Left lung (tissue), 10 donors: ENCODE results near the gene MPRIP. TPM values are rescaled to one million over a fixed set of nuclear protein-coding genes. Genes with fewer than 3 reads are reported as not detected.

Source experiments
- ATAC-seq: fragments of 200-7000 bp; cut with Tn5 transposase; one replicate; pipeline ENCODE4 v1.9.1; 2020; ENCODE audit warnings: moderate library complexity
- DNase-seq, 4 donors: peaks; one replicate each; pipeline ENCODE4 v3.0.0-alpha.2; 2013 to 2020
- H3K27ac ChIP-seq, 2 donors: fragments of 200-600 bp; sonication (generic) in 1 of 2; one replicate each; pipeline versions ENCODE4 v1.5.0 to v1.8.0; 2020 to 2021
- H3K27me3 ChIP-seq, 2 donors: fragments of 200-600 bp; sonication (generic) in 1 of 2; one replicate each; pipeline versions ENCODE4 v1.5.0 to v1.8.0; 2020 to 2021
- H3K36me3 ChIP-seq, 2 donors: fragments of 200-600 bp; sonication (generic) in 1 of 2; one replicate each; pipeline versions ENCODE4 v1.5.0 to v1.8.0; 2020 to 2021
- H3K4me1 ChIP-seq, 2 donors: fragments of 200-600 bp; one replicate each; pipeline ENCODE4 v1.8.0; 2021
- H3K4me3 ChIP-seq, 2 donors: fragments of 200-600 bp; sonication (generic) in 1 of 2; one replicate each; pipeline versions ENCODE4 v1.5.0 to v1.8.0; 2020 to 2021; ENCODE audit warnings: mild to moderate bottlenecking in 1 of 2
- H3K9me3 ChIP-seq, 2 donors: fragments of 200-600 bp; sonication (generic) in 1 of 2; one replicate each; pipeline versions ENCODE4 v1.5.0 to v1.8.0; 2020 to 2021
- intact Hi-C, 2 donors: fragments of 100-400 bp; cut with DNase I; formaldehyde crosslinking; loops; one replicate each; pipeline versions ENCODE4 v1.11.2 to v1.14.2; 2022
- polyA plus RNA-seq, 6 donors: library from polyadenylated mRNA; unstranded; fragments of 120-200 nt; gene quantifications; one replicate each; pipeline ENCODE4 v1.2.1, GENCODE V29; 2013; ENCODE audit not compliant: insufficient read length in 6 of 6
- total RNA-seq, 2 donors: library from RNA; stranded (reverse); fragmentation: NEBNext Ultra II Directional; extraction: Animal tissue kit (Norgen Biotek cat#: 25700); gene quantifications; one replicate each; pipeline ENCODE4 v1.2.1, GENCODE V29; 2021
- TF ChIP-seq, protein P1 (sequence below), 2 donors: fragments of 200-600 bp; sonication (generic) in 1 of 2; IDR thresholded peaks; one replicate each; pipeline versions ENCODE4 v1.5.0 to v1.8.0; 2021; ENCODE audit warnings: antibody characterized with exemption in 2 of 2
- donor health status: DM: no; HTN: yes; CAD: no.
- donor health status: DM: no; HTN: no; CAD: no.

The MPRIP gene
- total and polyA plus RNA-seq, 8 donors, result 221 to 338 (median 257) TPM

DNA sequence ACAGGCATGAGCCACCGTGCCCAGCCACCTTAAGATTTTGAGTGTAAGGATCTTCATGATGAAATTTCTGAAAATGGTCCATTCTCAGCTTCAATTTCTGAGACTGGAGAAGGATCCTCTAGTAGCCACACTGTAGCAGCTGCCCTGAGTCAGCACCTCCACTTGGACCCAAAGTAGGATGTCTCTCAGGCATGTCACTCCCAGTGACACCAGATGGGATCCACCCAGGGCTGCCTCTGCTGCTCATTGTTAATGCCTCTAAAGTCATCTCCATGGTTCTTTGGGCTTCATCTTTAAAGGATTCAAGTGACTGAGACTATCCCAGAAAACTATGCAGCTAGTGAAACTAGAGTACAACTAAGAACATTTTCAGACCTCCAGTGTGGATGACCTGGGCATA, 156.0 kb downstream of the MPRIP start:
- DNase-seq (no peak), ATAC-seq (no peak)
- H3K27ac ChIP-seq, result no peak overlapping the region
- intact Hi-C loops, result no loop called here
- no peak overlapping the region for H3K4me3 ChIP-seq
- peaks cover 0 to 4% of the 10 kb centered on the region in 2 donors for H3K4me1 ChIP-seq
- peaks cover 0 to 13% of the 10 kb centered on the region in 2 donors for H3K36me3 ChIP-seq
- H3K27me3 ChIP-seq, result no peaks in the 10 kb centered on the region
- TF ChIP-seq, protein P1, sequence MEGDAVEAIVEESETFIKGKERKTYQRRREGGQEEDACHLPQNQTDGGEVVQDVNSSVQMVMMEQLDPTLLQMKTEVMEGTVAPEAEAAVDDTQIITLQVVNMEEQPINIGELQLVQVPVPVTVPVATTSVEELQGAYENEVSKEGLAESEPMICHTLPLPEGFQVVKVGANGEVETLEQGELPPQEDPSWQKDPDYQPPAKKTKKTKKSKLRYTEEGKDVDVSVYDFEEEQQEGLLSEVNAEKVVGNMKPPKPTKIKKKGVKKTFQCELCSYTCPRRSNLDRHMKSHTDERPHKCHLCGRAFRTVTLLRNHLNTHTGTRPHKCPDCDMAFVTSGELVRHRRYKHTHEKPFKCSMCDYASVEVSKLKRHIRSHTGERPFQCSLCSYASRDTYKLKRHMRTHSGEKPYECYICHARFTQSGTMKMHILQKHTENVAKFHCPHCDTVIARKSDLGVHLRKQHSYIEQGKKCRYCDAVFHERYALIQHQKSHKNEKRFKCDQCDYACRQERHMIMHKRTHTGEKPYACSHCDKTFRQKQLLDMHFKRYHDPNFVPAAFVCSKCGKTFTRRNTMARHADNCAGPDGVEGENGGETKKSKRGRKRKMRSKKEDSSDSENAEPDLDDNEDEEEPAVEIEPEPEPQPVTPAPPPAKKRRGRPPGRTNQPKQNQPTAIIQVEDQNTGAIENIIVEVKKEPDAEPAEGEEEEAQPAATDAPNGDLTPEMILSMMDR (IDR thresholded peaks at IDR 0.05), result no peak
- H3K9me3 ChIP-seq, result no peaks in the 10 kb centered on the region

DNA sequence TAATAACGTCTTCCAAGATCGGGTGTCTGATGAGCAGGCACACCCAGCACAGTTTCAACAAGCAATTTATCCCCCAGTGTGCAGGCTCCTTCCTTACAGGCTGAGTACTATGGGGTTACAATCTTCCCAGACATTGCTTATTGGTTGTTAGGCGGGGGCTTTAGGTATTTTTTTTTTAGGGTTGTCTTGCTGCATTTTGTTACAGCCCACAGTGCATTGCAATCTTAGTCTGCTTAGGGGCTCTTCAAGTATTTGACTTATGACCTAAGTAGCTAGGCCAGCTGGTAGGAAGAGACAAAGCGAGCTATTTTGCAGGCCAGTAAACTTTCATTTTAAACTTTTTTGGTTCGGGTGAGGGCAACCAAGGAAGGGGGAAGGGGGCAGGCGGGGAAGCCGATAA, 158.1 kb downstream of the MPRIP start:
- Histone ChIP-seq H3K9me3 (no peaks in the 10 kb centered on the region), H3K36me3 (peaks cover 0 to 13% of the 10 kb centered on the region in 2 donors), H3K4me1 (peaks cover 8 to 24% of the 10 kb centered on the region in 2 donors), H3K27me3 (no peaks in the 10 kb centered on the region), H3K27ac (peak overlapping the region in 1 of 2 donors; percentile 4), H3K4me3 (no peak overlapping the region)
- DNase-seq, result no peak
- intact Hi-C loops, result no loop called here
- ATAC-seq, result no peak
- TF ChIP-seq, protein P1 (IDR thresholded peaks at IDR 0.05), result no peak

DNA sequence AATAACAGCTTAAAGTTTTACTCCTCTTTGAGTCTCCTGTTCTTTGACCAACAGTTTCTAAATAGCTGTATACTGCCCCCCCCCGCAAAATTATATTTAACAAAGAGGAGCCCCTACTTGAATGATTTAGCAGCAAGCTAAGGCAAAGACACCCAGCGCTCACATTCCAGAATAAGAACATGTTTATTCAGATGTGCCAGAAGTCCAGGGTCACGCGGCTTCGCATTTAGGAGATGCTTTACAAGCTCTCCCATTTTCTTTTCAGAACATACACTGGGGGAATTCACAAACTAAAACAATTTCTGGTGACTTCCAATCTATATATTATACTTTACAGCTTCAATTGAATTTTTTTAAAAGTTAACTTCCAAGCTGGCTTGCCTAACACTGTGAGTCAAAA, 158.6 kb downstream of the MPRIP start:
- no peak for ATAC-seq
- peak in 2 of 4 donors; percentile 46 for DNase-seq

DNA sequence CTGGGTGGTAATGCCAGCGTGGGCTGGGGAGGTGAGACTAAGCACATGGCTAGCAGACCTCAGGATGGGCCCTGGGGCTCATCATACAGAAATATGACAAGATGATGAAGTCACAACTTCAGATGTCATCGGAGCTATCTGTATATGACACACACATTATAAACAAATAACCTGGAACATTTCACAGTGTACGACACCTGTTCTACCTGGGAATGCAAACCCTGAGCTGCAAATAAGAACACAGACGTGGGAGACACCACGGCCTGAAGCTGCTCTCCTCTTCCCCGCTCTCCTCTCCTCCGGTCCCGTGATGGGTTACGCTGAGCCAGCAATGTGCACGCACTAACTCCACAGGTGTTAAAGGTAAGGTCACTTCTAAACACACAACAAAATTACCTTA, 159.0 kb downstream of the MPRIP start:
- Histone ChIP-seq H3K9me3 (no peaks in the 10 kb centered on the region), H3K27me3 (no peaks in the 10 kb centered on the region), H3K27ac (no peak overlapping the region), H3K4me1 (peaks cover 14 to 34% of the 10 kb centered on the region in 2 donors), H3K36me3 (peaks cover 0 to 13% of the 10 kb centered on the region in 2 donors), H3K4me3 (no peak overlapping the region)
- intact Hi-C loops, result no loop called here
- ATAC-seq, result no peak
- TF ChIP-seq, protein P1 (IDR thresholded peaks at IDR 0.05), result no peak
- peak in 1 of 4 donors; percentile 32 for DNase-seq

More for the DNA sequence above, 158.6 kb downstream of the MPRIP start:
- H3K4me3 ChIP-seq, result no peak overlapping the region
- TF ChIP-seq, protein P1 (IDR thresholded peaks at IDR 0.05), result no peak
- intact Hi-C loops, result no loop called here
- peaks cover 13 to 29% of the 10 kb centered on the region in 2 donors for H3K4me1 ChIP-seq
- H3K36me3 ChIP-seq, result peaks cover 0 to 13% of the 10 kb centered on the region in 2 donors
- no peaks in the 10 kb centered on the region for H3K9me3 ChIP-seq
- H3K27me3 ChIP-seq, result no peaks in the 10 kb centered on the region
- peak overlapping the region in 1 of 2 donors; percentile 4 for H3K27ac ChIP-seq

DNA sequence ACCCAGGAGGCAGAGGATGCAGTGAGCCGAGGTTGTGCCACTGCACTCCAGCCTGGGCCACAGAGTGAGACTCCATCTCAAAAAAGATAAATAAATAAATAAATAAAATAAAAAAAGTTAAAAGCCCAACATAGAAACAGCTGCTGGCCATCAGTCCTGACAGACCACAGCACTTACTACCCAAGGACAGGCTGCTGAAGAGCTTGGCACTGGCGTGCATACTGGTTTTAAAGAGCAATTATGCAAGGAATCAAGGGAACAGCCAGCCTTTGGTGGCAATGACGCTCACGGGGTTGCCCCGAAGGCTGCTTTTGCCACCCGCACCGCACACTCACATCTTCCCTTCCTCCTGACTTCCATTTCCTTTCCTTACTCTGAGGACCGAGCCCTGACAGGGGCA, 159.7 kb downstream of the MPRIP start:
- H3K27me3 ChIP-seq, result no peaks in the 10 kb centered on the region
- no peak overlapping the region for H3K4me3 ChIP-seq
- DNase-seq, result no peak
- intact Hi-C loops, result no loop called here
- ATAC-seq, result no peak
- peaks cover 14 to 38% of the 10 kb centered on the region in 2 donors for H3K4me1 ChIP-seq
- no peak overlapping the region for H3K27ac ChIP-seq
- TF ChIP-seq, protein P1 (IDR thresholded peaks at IDR 0.05), result no peak
- H3K9me3 ChIP-seq, result no peaks in the 10 kb centered on the region
- H3K36me3 ChIP-seq, result peaks cover 0 to 13% of the 10 kb centered on the region in 2 donors
